ENCODE data around the gene METTL9. TPM values are rescaled to one million over a fixed set of nuclear protein-coding genes. Genes with fewer than 3 reads are reported as not detected.

METTL9 gene
- total and polyA plus RNA-seq, 7 donors: 56.0 to 155 (median 108) TPM

- no peaks in the 10 kb centered on the region for H3K9me3 ChIP-seq
- H3K36me3 ChIP-seq: peaks cover 0 to 5% (median 0%) of the 10 kb centered on the region in 4 donors
- H3K4me1 ChIP-seq: peaks cover 0 to 23% (median 8%) of the 10 kb centered on the region in 4 donors
- no peak overlapping the region for H3K27ac ChIP-seq
- H3K4me3 ChIP-seq: no peak overlapping the region
- TF ChIP-seq POLR2A (IDR thresholded peaks at IDR 0.05) (no peak), EP300 (IDR thresholded peaks at IDR 0.05) (no peak), POLR2AphosphoS5 (IDR thresholded peaks at IDR 0.05) (no peak)
- TF ChIP-seq, protein P1, sequence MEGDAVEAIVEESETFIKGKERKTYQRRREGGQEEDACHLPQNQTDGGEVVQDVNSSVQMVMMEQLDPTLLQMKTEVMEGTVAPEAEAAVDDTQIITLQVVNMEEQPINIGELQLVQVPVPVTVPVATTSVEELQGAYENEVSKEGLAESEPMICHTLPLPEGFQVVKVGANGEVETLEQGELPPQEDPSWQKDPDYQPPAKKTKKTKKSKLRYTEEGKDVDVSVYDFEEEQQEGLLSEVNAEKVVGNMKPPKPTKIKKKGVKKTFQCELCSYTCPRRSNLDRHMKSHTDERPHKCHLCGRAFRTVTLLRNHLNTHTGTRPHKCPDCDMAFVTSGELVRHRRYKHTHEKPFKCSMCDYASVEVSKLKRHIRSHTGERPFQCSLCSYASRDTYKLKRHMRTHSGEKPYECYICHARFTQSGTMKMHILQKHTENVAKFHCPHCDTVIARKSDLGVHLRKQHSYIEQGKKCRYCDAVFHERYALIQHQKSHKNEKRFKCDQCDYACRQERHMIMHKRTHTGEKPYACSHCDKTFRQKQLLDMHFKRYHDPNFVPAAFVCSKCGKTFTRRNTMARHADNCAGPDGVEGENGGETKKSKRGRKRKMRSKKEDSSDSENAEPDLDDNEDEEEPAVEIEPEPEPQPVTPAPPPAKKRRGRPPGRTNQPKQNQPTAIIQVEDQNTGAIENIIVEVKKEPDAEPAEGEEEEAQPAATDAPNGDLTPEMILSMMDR (IDR thresholded peaks at IDR 0.05): no peak
- DNase-seq: no peak
- intact Hi-C loops (cut with DNase I): loop anchor here (5.0 kb wide), 1 partner anchor 45 kb away; the partner anchor contains the start of gene METTL9
- no peaks in the 10 kb centered on the region for H3K27me3 ChIP-seq
- WGBS, 2 donors: 81 to 91% methylated on average over 6 of the region's 6 CpGs
Observed at GRCh38 chr16:21641916-21642315, 42.5 kb downstream of the METTL9 start.

- H3K4me1 ChIP-seq: peaks cover 0 to 25% (median 8%) of the 10 kb centered on the region in 4 donors
- 81 to 85% methylated on average over 7 of the region's 7 CpGs for WGBS, 2 donors
- TF ChIP-seq POLR2AphosphoS5 (IDR thresholded peaks at IDR 0.05) (no peak), POLR2A (IDR thresholded peaks at IDR 0.05) (no peak), EP300 (IDR thresholded peaks at IDR 0.05) (no peak)
- TF ChIP-seq, protein P1 (IDR thresholded peaks at IDR 0.05): no peak
- DNase-seq: no peak
- H3K36me3 ChIP-seq: peaks cover 0 to 3% (median 0%) of the 10 kb centered on the region in 4 donors
- no peaks in the 10 kb centered on the region for H3K9me3 ChIP-seq
- H3K4me3 ChIP-seq: no peak overlapping the region
- intact Hi-C loops (cut with DNase I): loop anchor here (5.0 kb wide), 1 partner anchor 46 kb away; the partner anchor contains the start of gene METTL9
- H3K27me3 ChIP-seq: no peaks in the 10 kb centered on the region
- H3K27ac ChIP-seq: no peak overlapping the region
Observed at GRCh38 chr16:21642861-21643260, 43.5 kb downstream of the METTL9 start.

GRCh38 chr16:21643785-21644184 is 44.4 kb downstream of the METTL9 start:
- H3K36me3 ChIP-seq: peaks cover 0 to 3% (median 0%) of the 10 kb centered on the region in 4 donors
- TF ChIP-seq, protein P1 (IDR thresholded peaks at IDR 0.05): no peak
- peaks cover 0 to 25% (median 8%) of the 10 kb centered on the region in 4 donors for H3K4me1 ChIP-seq
- no peak overlapping the region for H3K27ac ChIP-seq
- H3K9me3 ChIP-seq: no peaks in the 10 kb centered on the region
- DNase-seq: no peak
- intact Hi-C loops (cut with DNase I): loop anchor here (5.0 kb wide), 1 partner anchor 46 kb away; the partner anchor contains the start of gene METTL9
- H3K27me3 ChIP-seq: no peaks in the 10 kb centered on the region
- H3K4me3 ChIP-seq: no peak overlapping the region
- 95 to 96% methylated on average over 3 of the region's 3 CpGs for WGBS, 2 donors

DNA sequence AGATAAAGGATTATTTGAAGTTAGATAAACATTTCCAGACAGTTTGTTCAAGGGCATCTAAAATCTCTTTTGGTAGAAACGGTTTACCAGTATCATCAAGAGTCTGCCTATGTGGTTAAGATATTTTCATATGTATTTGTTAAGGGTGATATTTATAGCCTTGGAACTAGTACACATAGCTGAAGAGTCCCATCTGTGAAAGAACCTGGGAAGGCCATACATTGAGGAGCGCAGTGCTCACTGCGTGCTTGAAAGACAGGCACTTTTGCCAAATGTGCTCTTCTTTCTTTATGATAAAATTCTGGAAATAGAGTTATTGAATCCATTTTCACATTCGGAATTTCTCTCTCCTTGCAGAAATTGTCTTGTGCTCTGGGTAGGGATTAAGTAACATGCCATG is 45.3 kb downstream of the METTL9 start:
- H3K4me1 ChIP-seq: peaks cover 0 to 25% (median 8%) of the 10 kb centered on the region in 4 donors
- peak overlapping the region in 3 of 4 donors; percentile 5 to 55 (median 49) for H3K27ac ChIP-seq
- peak overlapping the region in 3 of 4 donors; percentile 23 to 33 (median 30) for H3K4me3 ChIP-seq
- WGBS, 2 donors: 76 to 86% methylated on average over 4 of the region's 4 CpGs
- intact Hi-C loops (cut with DNase I): loop anchor here (5.0 kb wide), 1 partner anchor 47 kb away; the partner anchor contains the start of gene METTL9
- no peaks in the 10 kb centered on the region for H3K9me3 ChIP-seq
- no peak for DNase-seq
- peaks cover 0 to 3% (median 0%) of the 10 kb centered on the region in 4 donors for H3K36me3 ChIP-seq
- TF ChIP-seq EP300 (IDR thresholded peaks at IDR 0.05) (no peak), POLR2A (IDR thresholded peaks at IDR 0.05) (no peak), POLR2AphosphoS5 (IDR thresholded peaks at IDR 0.05) (no peak)
- TF ChIP-seq, protein P1 (IDR thresholded peaks at IDR 0.05): no peak
- H3K27me3 ChIP-seq: no peaks in the 10 kb centered on the region
